H9 (cell line): Measurements from ENCODE around the gene PI16. TPM values are rescaled to one million over a fixed set of nuclear protein-coding genes. Genes with fewer than 3 reads are reported as not detected.
A peak's percentile ranks its signal among the peaks of the same experiment; 100 is the strongest.

Experiments used
- DNase-seq: peaks from one replicate; pipeline ENCODE4 v3.0.0-alpha.2; 2017
- H2AFZ ChIP-seq: one replicate; pipeline ENCODE4 v1.6.1; 2013; ENCODE audit warnings: mild to moderate bottlenecking, low read length, control low read depth, moderate library complexity
- H2AK5ac ChIP-seq: 2 replicates; pipeline ENCODE4 v1.6.1; 2013; ENCODE audit warnings: low read length, control low read depth, mixed read lengths; ENCODE audit not compliant: insufficient read length
- H2BK120ac ChIP-seq: one replicate; pipeline ENCODE4 v1.6.1; 2013; ENCODE audit warnings: low read depth, mild to moderate bottlenecking, low read length, control low read depth, inconsistent platforms; ENCODE audit not compliant: poor library complexity, severe bottlenecking
- H2BK12ac ChIP-seq: 2 replicates; pipeline ENCODE4 v1.6.1; 2013; ENCODE audit warnings: low read length, control low read depth, mixed read lengths, low read depth; ENCODE audit not compliant: insufficient read length
- H2BK15ac ChIP-seq: 2 replicates; pipeline ENCODE4 v1.6.1; 2013; ENCODE audit warnings: low read depth, low read length, control low read depth
- H2BK20ac ChIP-seq: one replicate; pipeline ENCODE4 v1.6.1; 2013; ENCODE audit warnings: low read depth, mild to moderate bottlenecking, low read length, control low read depth, inconsistent platforms; ENCODE audit not compliant: poor library complexity, severe bottlenecking
- H2BK5ac ChIP-seq: 2 replicates; pipeline ENCODE4 v1.6.1; 2013; ENCODE audit warnings: low read length, control low read depth, mixed read lengths; ENCODE audit not compliant: insufficient read length
- H3K14ac ChIP-seq: 2 replicates; pipeline ENCODE4 v1.6.1; 2013; ENCODE audit warnings: low read length, control low read depth; ENCODE audit not compliant: insufficient read depth
- H3K18ac ChIP-seq: 2 replicates; pipeline ENCODE4 v1.6.1; 2013; ENCODE audit warnings: low read depth, mild to moderate bottlenecking, mixed read lengths, low read length, control low read depth; ENCODE audit not compliant: insufficient read length
- H3K23ac ChIP-seq: 2 replicates; pipeline ENCODE4 v1.6.1; 2013; ENCODE audit warnings: low read length, control low read depth, mixed read lengths, low read depth; ENCODE audit not compliant: insufficient read length
- H3K23me2 ChIP-seq: 2 replicates; pipeline ENCODE4 v1.6.1; 2013; ENCODE audit warnings: low read depth, mild to moderate bottlenecking, mixed read lengths, low read length, control low read depth; ENCODE audit not compliant: insufficient read length, poor library complexity, severe bottlenecking
- H3K27ac ChIP-seq: 2 replicates; pipeline ENCODE4 v1.5.1; 2013; ENCODE audit warnings: low read length, control low read depth, mixed read lengths, low read depth; ENCODE audit not compliant: insufficient read length
- H3K27me3 ChIP-seq: 2 replicates; pipeline ENCODE4 v1.6.1; 2013; ENCODE audit warnings: low read length, control low read depth, inconsistent platforms; ENCODE audit not compliant: insufficient read depth
- H3K4ac ChIP-seq: 2 replicates; pipeline ENCODE4 v1.6.1; 2013; ENCODE audit warnings: low read depth, mild to moderate bottlenecking, control low read depth, inconsistent platforms, low read length, moderate library complexity
- H3K4me1 ChIP-seq: 2 replicates; pipeline ENCODE4 v1.6.1; 2013; ENCODE audit warnings: low read length, control low read depth, inconsistent platforms; ENCODE audit not compliant: insufficient read depth
- H3K4me2 ChIP-seq: 2 replicates; pipeline ENCODE4 v1.6.1; 2013; ENCODE audit warnings: low read length, control low read depth, mixed read lengths; ENCODE audit not compliant: insufficient read length, insufficient read depth
- H3K56ac ChIP-seq: 2 replicates; pipeline ENCODE4 v1.6.1; 2013; ENCODE audit warnings: low read depth, mild to moderate bottlenecking, mixed read lengths, low read length, control low read depth; ENCODE audit not compliant: insufficient read length
- H3K79me1 ChIP-seq: 2 replicates; pipeline ENCODE4 v1.6.1; 2013; ENCODE audit warnings: low read depth, mild to moderate bottlenecking, moderate library complexity, low read length, control low read depth, inconsistent platforms; ENCODE audit not compliant: insufficient read depth, poor library complexity, severe bottlenecking
- H3K79me2 ChIP-seq: 2 replicates; pipeline ENCODE4 v1.6.1; 2013; ENCODE audit warnings: low read length, control low read depth, inconsistent platforms; ENCODE audit not compliant: insufficient read depth
- H3K9ac ChIP-seq: 2 replicates; pipeline ENCODE4 v1.6.1; 2013; ENCODE audit warnings: low read length, control low read depth, mixed read lengths; ENCODE audit not compliant: insufficient read length; ENCODE audit errors: extremely low read depth
- H3K9me3 ChIP-seq: one replicate; pipeline ENCODE4 v1.6.1; 2013; ENCODE audit warnings: low read depth, low read length, inconsistent platforms; ENCODE audit not compliant: control insufficient read depth
- H3T11ph ChIP-seq: one replicate; pipeline ENCODE4 v1.6.1; 2013; ENCODE audit warnings: mild to moderate bottlenecking, low read length, control low read depth, inconsistent platforms
- H4K20me1 ChIP-seq: one replicate; pipeline ENCODE4 v1.6.1; 2013; ENCODE audit not compliant: control insufficient read depth, insufficient read length, insufficient read depth
- H4K5ac ChIP-seq: 2 replicates; pipeline ENCODE4 v1.6.1; 2013; ENCODE audit warnings: low read depth, mild to moderate bottlenecking, mixed read lengths, low read length, control low read depth; ENCODE audit not compliant: insufficient read length
- H4K8ac ChIP-seq: replicated peaks from 2 replicates; pipeline ENCODE4 v1.6.1; 2013; ENCODE audit warnings: low read length, control low read depth, mixed read lengths, low read depth; ENCODE audit not compliant: insufficient read length
- H4K91ac ChIP-seq: 2 replicates; pipeline ENCODE4 v1.6.1; 2013; ENCODE audit warnings: low read depth, mild to moderate bottlenecking, moderate library complexity, mixed read lengths, low read length, control low read depth; ENCODE audit not compliant: insufficient read length
- H3K27ac Mint-ChIP-seq, 3 experiments: 2 replicates in 2 of 3; 3 replicates in 1 of 3; pipeline ENCODE4 v1.8.0; 2020 to 2021; ENCODE audit warnings: mixed read lengths in 3 of 3, mild to moderate bottlenecking in 1 of 3, moderate library complexity in 1 of 3
- H3K27me3 Mint-ChIP-seq: 2 replicates; pipeline ENCODE4 v1.8.0; 2021; ENCODE audit warnings: low read depth, mild to moderate bottlenecking, moderate library complexity, mixed read lengths
- H3K36me3 Mint-ChIP-seq, 3 experiments: 2 replicates in 2 of 3; 3 replicates in 1 of 3; pipeline ENCODE4 v1.8.0; 2020 to 2021; ENCODE audit warnings: low read depth in 3 of 3, mixed read lengths in 3 of 3; ENCODE audit not compliant: insufficient read depth in 1 of 3
- H3K4me1 Mint-ChIP-seq, 2 experiments: 2 replicates each; pipeline ENCODE4 v1.8.0; 2020; ENCODE audit warnings: mixed read lengths in 2 of 2
- H3K4me3 Mint-ChIP-seq, 2 experiments: 2 replicates in 1 of 2; 3 replicates in 1 of 2; pipeline ENCODE4 v1.8.0; 2020 to 2021; ENCODE audit warnings: mild to moderate bottlenecking in 2 of 2, mixed read lengths in 2 of 2, moderate library complexity in 1 of 2
- H3K9me3 Mint-ChIP-seq, 2 experiments: 2 replicates in 1 of 2; 3 replicates in 1 of 2; pipeline ENCODE4 v1.8.0; 2020; ENCODE audit warnings: mild to moderate bottlenecking in 2 of 2, mixed read lengths in 2 of 2, moderate library complexity in 1 of 2
- CTCF ChIP-seq: fragments of 200-600 bp; sonication (generic); conservative IDR thresholded peaks from 3 replicates; pipeline ENCODE4 v1.8.0; 2021; ENCODE audit warnings: antibody characterized with exemption, mild to moderate bottlenecking
- whole genome bisulfite sequencing: extraction: QIAGEN DNeasy Blood & Tissue Kit; methylation state at CpG from one replicate; pipeline ENCODE4 v1.1.7; 2013; ENCODE audit warnings: missing lambda C conversion rate, low lambda C conversion rate, mixed read lengths; ENCODE audit not compliant: insufficient read length; ENCODE audit errors: extremely low coverage; 5-methylcytosine and 5-hydroxymethylcytosine counted together
- total RNA-seq: library from RNA; stranded (reverse); gene quantifications from 2 replicates; pipeline ENCODE4 v1.2.1, GENCODE V29; 2021

PI16 gene
- total RNA-seq, 1 experiment from 2014 or later: not detected

GRCh38 chr6:36957773-36958271 is 3.3 kb downstream of the PI16 start:
- Histone ChIP-seq H4K91ac (no peak overlapping the region), H3K56ac (no peak overlapping the region), H2AK5ac (no peak overlapping the region), H3K14ac (no peak overlapping the region), H2BK15ac (no peak overlapping the region), H3K4me1 (no peaks in the 10 kb centered on the region), H4K5ac (no peak overlapping the region), H2BK12ac (no peak overlapping the region), H3K79me1 (no peaks in the 10 kb centered on the region), H2BK5ac (no peak overlapping the region), H2BK20ac (no peak overlapping the region), H4K20me1 (no peaks in the 10 kb centered on the region), H3K27ac (no peak overlapping the region), H3K9me3 (no peaks in the 10 kb centered on the region), H3K79me2 (no peaks in the 10 kb centered on the region), H3T11ph (no peak overlapping the region), H3K18ac (no peak overlapping the region), H2BK120ac (no peak overlapping the region), H2AFZ (no peak overlapping the region), H3K23ac (no peak overlapping the region), H3K4ac (no peak overlapping the region), H3K9ac (no peak overlapping the region), H4K8ac (no peak overlapping the region), H3K23me2 (no peaks in the 10 kb centered on the region), H3K27me3 (no peaks in the 10 kb centered on the region), H3K4me2 (no peak overlapping the region)
- no peak for DNase-seq
- no CpG with 5 or more reads among the region's 9 CpGs for WGBS
- Mint-ChIP-seq H3K9me3 (no peaks in the 10 kb centered on the region), H3K27me3 (no peaks in the 10 kb centered on the region), H3K27ac (peak overlapping the region in 1 of 3 experiments; percentile 27; a peak in 1 of 7 replicates), H3K4me1 (peaks cover 11 to 13% of the 10 kb centered on the region in 2 experiments), H3K36me3 (no peaks in the 10 kb centered on the region), H3K4me3 (no peak overlapping the region)
- TF ChIP-seq CTCF: no peak
